ENCODE results near the gene GCHFR. TPM values are rescaled to one million over a fixed set of nuclear protein-coding genes. Genes with fewer than 3 reads are reported as not detected.

GCHFR gene
- total and polyA plus RNA-seq, 12 donors, result 2.2 to 10.8 (median 3.9) TPM

- ATAC-seq, result peak in 1 of 8 donors; percentile 34
- H3K27ac ChIP-seq, result no peak overlapping the region
- intact Hi-C loops (cut with DNase I), result no loop called here
- WGBS, 2 donors, result 78 to 86% methylated on average over 7 of the region's 7 CpGs
- no peaks in the 10 kb centered on the region for H3K9me3 ChIP-seq
- TF ChIP-seq, protein P1, sequence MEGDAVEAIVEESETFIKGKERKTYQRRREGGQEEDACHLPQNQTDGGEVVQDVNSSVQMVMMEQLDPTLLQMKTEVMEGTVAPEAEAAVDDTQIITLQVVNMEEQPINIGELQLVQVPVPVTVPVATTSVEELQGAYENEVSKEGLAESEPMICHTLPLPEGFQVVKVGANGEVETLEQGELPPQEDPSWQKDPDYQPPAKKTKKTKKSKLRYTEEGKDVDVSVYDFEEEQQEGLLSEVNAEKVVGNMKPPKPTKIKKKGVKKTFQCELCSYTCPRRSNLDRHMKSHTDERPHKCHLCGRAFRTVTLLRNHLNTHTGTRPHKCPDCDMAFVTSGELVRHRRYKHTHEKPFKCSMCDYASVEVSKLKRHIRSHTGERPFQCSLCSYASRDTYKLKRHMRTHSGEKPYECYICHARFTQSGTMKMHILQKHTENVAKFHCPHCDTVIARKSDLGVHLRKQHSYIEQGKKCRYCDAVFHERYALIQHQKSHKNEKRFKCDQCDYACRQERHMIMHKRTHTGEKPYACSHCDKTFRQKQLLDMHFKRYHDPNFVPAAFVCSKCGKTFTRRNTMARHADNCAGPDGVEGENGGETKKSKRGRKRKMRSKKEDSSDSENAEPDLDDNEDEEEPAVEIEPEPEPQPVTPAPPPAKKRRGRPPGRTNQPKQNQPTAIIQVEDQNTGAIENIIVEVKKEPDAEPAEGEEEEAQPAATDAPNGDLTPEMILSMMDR (IDR thresholded peaks at IDR 0.05), result no peak
- H3K4me3 ChIP-seq, result no peak overlapping the region
- DNase-seq, result no peak
- H3K4me1 ChIP-seq, result peaks cover 0 to 47% (median 0%) of the 10 kb centered on the region in 9 donors
- H3K27me3 ChIP-seq, result no peaks in the 10 kb centered on the region
- peaks cover 0 to 98% (median 26%) of the 10 kb centered on the region in 9 donors for H3K36me3 ChIP-seq
Observed at GRCh38 chr15:40747685-40748631, 15.9 kb upstream of the GCHFR start.

DNA sequence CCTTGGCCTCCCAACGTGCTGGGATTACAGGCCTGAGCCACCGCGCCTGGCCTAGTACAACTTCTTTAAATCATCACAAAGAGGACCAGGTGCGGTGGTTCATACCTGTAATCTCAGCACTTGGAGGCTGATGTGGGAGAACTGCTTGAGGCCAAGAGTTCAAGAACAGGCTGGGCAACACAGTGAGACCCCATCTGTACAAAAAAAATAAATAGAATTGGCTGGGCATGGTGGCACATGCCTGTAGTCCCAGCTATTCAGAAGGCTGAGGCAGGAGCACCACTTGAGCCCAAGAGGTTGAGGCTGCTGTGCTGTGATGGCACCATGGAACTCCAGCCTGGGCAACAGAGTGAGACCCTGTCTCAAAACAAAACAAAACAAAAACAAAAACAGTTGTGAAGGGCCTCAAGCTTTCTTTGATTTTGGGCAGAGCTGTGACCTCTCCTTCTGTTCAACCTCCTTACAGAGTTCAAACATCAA, 14.7 kb upstream of the GCHFR start:
- intact Hi-C loops (cut with DNase I), result no loop called here
- TF ChIP-seq, protein P1 (IDR thresholded peaks at IDR 0.05), result no peak
- DNase-seq (no peak), ATAC-seq (no peak)
- Histone ChIP-seq H3K27me3 (no peaks in the 10 kb centered on the region), H3K27ac (no peak overlapping the region), H3K4me1 (peaks cover 0 to 47% (median 7%) of the 10 kb centered on the region in 9 donors), H3K9me3 (no peaks in the 10 kb centered on the region), H3K4me3 (no peak overlapping the region), H3K36me3 (peaks cover 0 to 88% (median 22%) of the 10 kb centered on the region in 9 donors)
- 97 to 99% methylated on average over 4 of the region's 4 CpGs for WGBS, 2 donors

GRCh38 chr15:40750885-40751284, 13.0 kb upstream of the GCHFR start:
- H3K36me3 ChIP-seq, result peaks cover 0 to 71% (median 15%) of the 10 kb centered on the region in 9 donors
- WGBS, 2 donors, result 93 to 95% methylated on average over 4 of the region's 4 CpGs

DNA sequence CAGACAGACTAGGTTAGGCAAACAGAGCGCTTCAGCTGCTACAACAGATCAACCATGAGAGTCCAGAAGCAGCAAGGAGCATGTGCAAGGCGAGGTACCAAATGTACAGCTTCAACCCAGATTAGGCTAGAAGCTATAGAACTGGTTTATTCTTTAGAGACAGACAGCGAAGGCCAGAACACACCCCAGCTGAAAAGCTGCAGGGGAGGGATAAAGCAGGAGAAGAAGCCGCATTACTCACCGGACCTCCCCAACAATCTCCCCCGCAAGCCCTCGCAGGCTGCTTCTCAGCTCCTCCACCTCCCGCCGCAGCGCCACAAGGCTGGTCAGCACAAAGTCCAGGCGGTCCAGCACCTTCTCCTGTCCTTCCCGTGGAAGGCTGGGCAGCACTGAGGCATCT, 12.1 kb upstream of the GCHFR start:
- intact Hi-C loops (cut with DNase I), result loop anchor here in 2 of 10 donors (5.0 to 10.0 kb wide), 2 partner anchors 54 to 143 kb away; partner anchors contain the start of genes RAD51 (in 1 of the 2) and VPS18 (in 1 of the 2)

More at GRCh38 chr15:40750885-40751284, 13.0 kb upstream of the GCHFR start:
- no peaks in the 10 kb centered on the region for H3K27me3 ChIP-seq
- ATAC-seq, result no peak
- H3K4me1 ChIP-seq, result peaks cover 0 to 41% (median 16%) of the 10 kb centered on the region in 9 donors
- intact Hi-C loops (cut with DNase I), result loop anchor here in 2 of 10 donors (5.0 to 10.0 kb wide), 2 partner anchors 54 to 144 kb away; partner anchors contain the start of genes RAD51 (in 1 of the 2) and VPS18 (in 1 of the 2)
- H3K27ac ChIP-seq, result no peak overlapping the region
- no peak overlapping the region for H3K4me3 ChIP-seq
- no peaks in the 10 kb centered on the region for H3K9me3 ChIP-seq
- TF ChIP-seq, protein P1 (IDR thresholded peaks at IDR 0.05), result no peak
- no peak for DNase-seq

More for the DNA sequence above, 12.1 kb upstream of the GCHFR start:
- H3K4me3 ChIP-seq, result no peak overlapping the region
- TF ChIP-seq, protein P1 (IDR thresholded peaks at IDR 0.05), result no peak
- no peak overlapping the region for H3K27ac ChIP-seq
- no peak for ATAC-seq
- peaks cover 0 to 64% (median 15%) of the 10 kb centered on the region in 9 donors for H3K36me3 ChIP-seq
- no peaks in the 10 kb centered on the region for H3K9me3 ChIP-seq
- no peak for DNase-seq
- peaks cover 0 to 32% (median 17%) of the 10 kb centered on the region in 9 donors for H3K4me1 ChIP-seq
- H3K27me3 ChIP-seq, result no peaks in the 10 kb centered on the region
- WGBS, 2 donors, result 95 to 97% methylated on average over 12 of the region's 12 CpGs

Data from heart right ventricle (tissue), 16 donors.